GM19025 (cell line): Measurements from ENCODE around the gene ROCK1.
"Not testable (repeated sequence)": the region's sequence is repeated elsewhere in the genome, so short reads cannot be mapped to it uniquely, and the experiment has no call there.

ENCODE experiments used
- ATAC-seq: cut with Tn5 transposase; IDR thresholded peaks from one replicate; pipeline ENCODE4 v1.9.1; 2021; ENCODE audit warnings: mild to moderate bottlenecking, low read depth, moderate library complexity; ENCODE audit not compliant: unreplicated experiment

Gene ROCK1

GRCh38 chr18:21056545-21056944, 55.1 kb downstream of the ROCK1 start:
- no peak for ATAC-seq

- no peak for ATAC-seq
Measured at GRCh38 chr18:21054252-21054821, 57.3 kb downstream of the ROCK1 start.

GRCh38 chr18:21053127-21053526, 58.5 kb downstream of the ROCK1 start:
- no peak for ATAC-seq

- no peak for ATAC-seq
Measured at GRCh38 chr18:21052385-21052784, 59.2 kb downstream of the ROCK1 start.

GRCh38 chr18:21051620-21052019, 60.0 kb downstream of the ROCK1 start:
- no peak for ATAC-seq

DNA sequence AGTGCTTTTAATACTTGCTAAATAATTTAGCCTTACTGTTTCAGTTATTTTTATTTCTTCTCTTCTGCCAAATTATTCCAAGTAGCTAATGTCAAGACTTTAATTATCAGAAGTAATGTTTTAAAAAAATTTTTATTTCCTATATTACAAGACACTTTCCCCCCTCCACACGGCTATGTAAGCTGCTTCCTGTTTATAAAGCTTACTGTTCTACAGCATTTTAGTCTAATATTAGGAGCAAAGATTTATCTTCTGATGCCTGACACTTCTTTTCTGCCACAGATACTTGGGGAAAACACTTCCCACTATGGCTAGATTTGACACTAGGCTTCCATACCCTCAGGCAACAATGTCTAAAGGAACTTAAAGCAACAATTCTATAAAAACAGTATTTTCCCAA, 62.3 kb downstream of the ROCK1 start:
- no peak for ATAC-seq

- no peak for ATAC-seq
Measured at GRCh38 chr18:21047126-21047525, 64.5 kb downstream of the ROCK1 start.

DNA sequence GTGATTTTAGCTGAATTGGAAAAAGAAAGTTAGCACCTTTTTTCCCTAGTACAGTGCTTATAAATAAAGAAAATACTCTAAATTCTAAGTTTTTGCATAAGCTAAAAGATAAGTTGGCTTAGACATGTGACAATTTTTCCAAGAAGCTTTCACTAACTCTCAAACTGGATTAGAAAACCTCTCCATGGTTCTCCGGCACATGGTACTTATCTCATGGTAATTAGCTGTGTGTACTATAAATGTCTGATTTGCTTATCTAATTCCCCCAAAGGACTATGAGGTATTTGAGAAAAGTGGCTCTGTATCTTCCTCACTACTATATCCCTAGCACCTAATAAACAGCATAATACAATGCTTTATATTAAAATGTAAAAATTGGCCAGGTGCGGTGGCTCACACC, 71.1 kb downstream of the ROCK1 start:
- ATAC-seq: no peak

- no peak for ATAC-seq
Measured at GRCh38 chr18:21038201-21038600, 73.4 kb downstream of the ROCK1 start.

- ATAC-seq: no peak
Measured at GRCh38 chr18:21031845-21032244, 79.8 kb downstream of the ROCK1 start.

- not testable (repeated sequence) for ATAC-seq
Measured at GRCh38 chr18:21018257-21018656, 93.4 kb downstream of the ROCK1 start.

DNA sequence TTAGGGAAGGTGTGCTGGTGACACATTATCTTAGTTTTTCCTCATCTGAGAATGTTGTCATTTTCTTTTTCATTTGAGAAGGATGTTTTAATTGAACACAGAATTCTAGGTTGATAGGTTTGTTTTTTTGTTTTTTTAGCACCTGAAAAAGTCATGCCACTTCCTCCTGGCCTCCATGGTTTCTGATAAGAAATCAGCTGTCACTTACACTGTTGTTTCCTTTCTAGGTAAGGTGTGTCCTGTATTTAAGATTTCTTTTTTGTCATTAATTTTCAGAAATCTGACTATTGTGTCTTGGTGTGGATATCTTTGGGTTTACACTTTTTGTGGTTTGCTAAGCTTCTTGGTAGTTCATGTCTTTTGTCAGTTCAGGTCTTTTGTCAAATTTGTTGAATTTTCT, 99.3 kb downstream of the ROCK1 start:
- ATAC-seq: no peak

GRCh38 chr18:21004726-21005125, 106.9 kb downstream of the ROCK1 start:
- ATAC-seq: no peak

- no peak for ATAC-seq
Measured at GRCh38 chr18:21000667-21001066, 110.9 kb downstream of the ROCK1 start.

- ATAC-seq: no peak
Measured at GRCh38 chr18:20997371-20997770, 114.2 kb downstream of the ROCK1 start.

- no peak for ATAC-seq
Measured at GRCh38 chr18:20996418-20996817, 115.2 kb downstream of the ROCK1 start.

GRCh38 chr18:20988726-20989125, 122.9 kb downstream of the ROCK1 start:
- no peak for ATAC-seq

DNA sequence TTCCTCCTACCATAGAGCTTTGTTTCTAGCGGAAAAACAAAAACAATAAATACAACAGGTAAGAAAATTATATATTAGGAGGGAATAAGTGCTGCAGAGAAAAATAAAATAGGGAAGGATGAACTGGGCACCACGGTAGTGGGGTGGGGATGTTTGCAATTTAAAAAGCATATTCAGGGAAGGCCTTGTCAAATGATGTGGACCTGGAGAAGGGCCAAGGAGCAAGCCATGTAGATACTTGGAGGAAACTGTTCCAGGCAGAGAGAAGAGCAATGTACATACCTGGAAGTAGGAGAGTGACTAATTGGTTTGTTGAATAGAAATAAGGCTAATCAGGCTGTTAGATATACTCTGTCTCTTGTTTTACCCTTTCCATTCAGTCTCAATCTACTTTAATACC, 136.5 kb downstream of the ROCK1 start:
- ATAC-seq: no peak

DNA sequence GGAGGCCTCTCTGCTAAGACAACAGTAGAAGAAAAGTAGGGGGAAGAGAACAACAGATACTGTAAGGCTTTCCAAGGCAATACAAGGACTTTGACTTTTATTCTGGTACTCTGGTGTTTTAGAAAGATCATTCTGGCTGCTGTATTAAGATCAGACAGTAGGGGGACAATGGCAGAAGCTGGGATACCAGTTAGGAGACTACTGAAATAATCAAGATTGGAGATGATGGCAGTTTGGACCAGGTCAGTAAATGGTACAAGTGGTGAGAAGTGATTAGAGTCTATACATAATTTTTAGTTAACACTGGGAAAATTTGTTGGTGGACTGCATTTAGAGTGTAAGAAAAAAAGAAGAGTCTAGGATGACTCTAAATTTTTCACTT, 139.7 kb downstream of the ROCK1 start:
- ATAC-seq: no peak

- no peak for ATAC-seq
Measured at GRCh38 chr18:20966795-20967194, 144.8 kb downstream of the ROCK1 start.

GRCh38 chr18:20963027-20963426, 148.6 kb downstream of the ROCK1 start:
- ATAC-seq: no peak

GRCh38 chr18:20960735-20961134, 150.9 kb downstream of the ROCK1 start:
- no peak for ATAC-seq

DNA sequence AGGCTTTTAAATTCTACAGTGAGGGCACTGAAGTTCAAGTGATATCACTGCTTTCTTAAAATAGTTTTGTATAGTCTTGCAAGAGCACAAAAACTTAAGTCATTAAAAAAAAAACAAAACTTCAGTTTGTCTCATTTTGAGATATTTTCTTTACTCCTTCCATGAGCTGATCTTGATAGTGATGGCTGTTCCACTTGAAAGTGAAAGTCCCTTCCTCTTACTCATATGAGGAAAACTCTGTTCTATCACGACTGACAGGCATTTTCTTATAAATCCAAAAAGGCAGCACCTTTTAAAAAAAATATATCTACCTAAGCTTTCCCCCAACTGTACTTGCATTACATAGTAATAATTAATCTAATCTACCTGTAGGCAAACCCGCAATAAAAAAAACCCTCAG, 160.8 kb downstream of the ROCK1 start:
- ATAC-seq: not testable (repeated sequence)
